GM23338 (cell line): ENCODE data around the gene TXNL4A. TPM values are rescaled to one million over a fixed set of nuclear protein-coding genes. Genes with fewer than 3 reads are reported as not detected.

Experiments
- ATAC-seq: fragments of 200-7000 bp; cut with Tn5 transposase; 3 replicates; pipeline ENCODE4 v1.9.1; 2020
- DNase-seq: peaks from one replicate; pipeline ENCODE4 v3.0.0-alpha.2; 2015; ENCODE audit warnings: low spot score
- H2AFZ ChIP-seq: fragments of 200-600 bp; sonication (generic); 2 replicates; pipeline ENCODE4 v1.8.0; 2016; ENCODE audit warnings: antibody characterized with exemption, mild to moderate bottlenecking, moderate library complexity
- H3F3A ChIP-seq: fragments of 200-600 bp; sonication (generic); replicated peaks from 2 replicates; pipeline ENCODE4 v1.8.0; 2017; ENCODE audit warnings: antibody characterized with exemption, mixed run types, low read depth
- H3K27ac ChIP-seq: fragments of 200-600 bp; sonication (generic); 2 replicates; pipeline ENCODE4 v1.6.1; 2016; ENCODE audit warnings: low read depth
- H3K27me3 ChIP-seq: fragments of 200-600 bp; sonication (generic); 2 replicates; pipeline ENCODE4 v1.8.0; 2016; ENCODE audit warnings: mild to moderate bottlenecking, mixed run types, moderate library complexity; ENCODE audit not compliant: insufficient read depth
- H3K36me3 ChIP-seq: fragments of 200-600 bp; sonication (generic); 2 replicates; pipeline ENCODE4 v1.8.0; 2016; ENCODE audit warnings: mild to moderate bottlenecking; ENCODE audit not compliant: insufficient read depth
- H3K4me1 ChIP-seq: fragments of 200-600 bp; sonication (generic); 2 replicates; pipeline ENCODE4 v1.8.0; 2016; ENCODE audit warnings: mild to moderate bottlenecking, moderate library complexity; ENCODE audit not compliant: insufficient read depth
- H3K4me2 ChIP-seq: fragments of 200-600 bp; sonication (generic); 2 replicates; pipeline ENCODE4 v1.7.1; 2017; ENCODE audit warnings: mixed run types
- H3K4me3 ChIP-seq: fragments of 200-600 bp; sonication (generic); 2 replicates; pipeline ENCODE4 v1.6.1; 2016; ENCODE audit warnings: mixed run types
- H3K79me2 ChIP-seq: fragments of 200-600 bp; sonication (generic); replicated peaks from 2 replicates; pipeline ENCODE4 v1.8.0; 2017; ENCODE audit warnings: mild to moderate bottlenecking; ENCODE audit not compliant: insufficient read depth
- H3K9me2 ChIP-seq: fragments of 200-600 bp; sonication (generic); 2 replicates; pipeline ENCODE4 v1.8.0; 2017; ENCODE audit not compliant: insufficient read depth
- H4K20me1 ChIP-seq: fragments of 200-600 bp; sonication (generic); replicated peaks from 2 replicates; pipeline ENCODE4 v1.8.0; 2017; ENCODE audit warnings: mild to moderate bottlenecking; ENCODE audit not compliant: insufficient read depth
- H3K27ac Mint-ChIP-seq: 2 replicates; pipeline ENCODE4 v1.8.0; 2020; ENCODE audit warnings: inconsistent platforms, mild to moderate bottlenecking, moderate library complexity, mixed read lengths
- H3K27me3 Mint-ChIP-seq: 3 replicates; pipeline ENCODE4 v1.8.0; 2022; ENCODE audit warnings: low read depth, mild to moderate bottlenecking, moderate library complexity, mixed read lengths, inconsistent platforms; ENCODE audit not compliant: insufficient read depth, poor library complexity
- H3K36me3 Mint-ChIP-seq: 3 replicates; pipeline ENCODE4 v1.8.0; 2021; ENCODE audit warnings: low read depth, mild to moderate bottlenecking, inconsistent platforms, moderate library complexity, mixed read lengths
- H3K4me1 Mint-ChIP-seq: 3 replicates; pipeline ENCODE4 v1.8.0; 2020; ENCODE audit warnings: mild to moderate bottlenecking, inconsistent platforms, mixed read lengths
- H3K4me3 Mint-ChIP-seq: 3 replicates; pipeline ENCODE4 v1.8.0; 2021; ENCODE audit warnings: moderate library complexity, mild to moderate bottlenecking, inconsistent platforms, mixed read lengths
- H3K9me3 Mint-ChIP-seq: 3 replicates; pipeline ENCODE4 v1.8.0; 2020; ENCODE audit warnings: moderate library complexity, mild to moderate bottlenecking, inconsistent platforms, mixed read lengths
- POLR2AphosphoS5 ChIP-seq: IDR thresholded peaks from 2 replicates; pipeline ENCODE4 v1.6.1; 2016; ENCODE audit warnings: antibody characterized with exemption, low read depth
- STAT1 ChIP-seq: IDR thresholded peaks from one replicate; pipeline ENCODE4 v1.6.1; 2016; ENCODE audit warnings: antibody characterized with exemption; ENCODE audit not compliant: unreplicated experiment
- ZNF331 ChIP-seq: fragments of 250-450 bp; sonication (Bioruptor Pico); IDR thresholded peaks from 2 replicates; pipeline ENCODE4 v1.5.0; 2020; ENCODE audit warnings: low read depth, mild to moderate bottlenecking, moderate library complexity
- polyA plus RNA-seq: library from polyadenylated mRNA; unstranded; fragments of >200 nt; fragmentation: Nextera tagmentation; extraction: Ambion mirVana; gene quantifications from 2 replicates; pipeline ENCODE4 v1.2.1, GENCODE V29; 2016
- total RNA-seq: library from RNA; depleted of rRNA; stranded (reverse); fragments of >200 nt; shearing (Covaris generic); gene quantifications from 2 replicates; pipeline ENCODE4 v1.2.3, GENCODE V29; 2014
- TF ChIP-seq, protein P1 (sequence below): IDR thresholded peaks from 2 replicates; pipeline ENCODE4 v1.6.1; 2016; ENCODE audit warnings: antibody characterized with exemption
- TF ChIP-seq, protein P2 (sequence below): IDR thresholded peaks from one replicate; pipeline ENCODE4 v1.6.1; 2018; ENCODE audit warnings: antibody characterized with exemption; ENCODE audit not compliant: unreplicated experiment
- TF ChIP-seq, protein P3 (sequence below), 2 experiments: fragments of 200-600 bp in 1 of 2; sonication (generic) in 1 of 2; conservative IDR thresholded peaks; 2 replicates each; pipeline versions ENCODE4 v1.5.1 to v1.6.1; 2016 to 2017; ENCODE audit warnings: antibody characterized with exemption in 2 of 2, low read depth in 2 of 2, mild to moderate bottlenecking in 2 of 2, moderate library complexity in 1 of 2

The TXNL4A gene
- total and polyA plus RNA-seq, 2 experiments from 2014 or later = 51.0 to 271 TPM

DNA sequence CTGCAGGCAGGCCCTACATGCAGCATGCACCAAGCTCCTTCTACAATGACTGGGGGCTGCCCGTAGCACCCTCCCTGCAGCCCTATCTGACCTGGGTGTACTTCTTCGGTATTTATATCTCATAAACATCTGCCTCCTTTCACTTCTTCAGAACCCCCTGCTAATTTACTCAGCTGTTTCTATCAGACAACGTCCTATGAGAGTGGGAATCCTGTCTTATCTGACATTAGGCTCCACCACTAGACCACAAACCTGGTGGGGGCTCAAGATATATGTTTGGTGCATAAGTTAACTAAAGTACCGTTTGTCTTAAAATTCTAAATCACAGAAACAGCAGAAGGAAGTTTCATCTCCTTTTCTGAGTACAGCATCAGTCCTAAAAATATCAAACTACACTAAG, 13.3 kb downstream of the TXNL4A start (continued):
- TF ChIP-seq, protein P1, sequence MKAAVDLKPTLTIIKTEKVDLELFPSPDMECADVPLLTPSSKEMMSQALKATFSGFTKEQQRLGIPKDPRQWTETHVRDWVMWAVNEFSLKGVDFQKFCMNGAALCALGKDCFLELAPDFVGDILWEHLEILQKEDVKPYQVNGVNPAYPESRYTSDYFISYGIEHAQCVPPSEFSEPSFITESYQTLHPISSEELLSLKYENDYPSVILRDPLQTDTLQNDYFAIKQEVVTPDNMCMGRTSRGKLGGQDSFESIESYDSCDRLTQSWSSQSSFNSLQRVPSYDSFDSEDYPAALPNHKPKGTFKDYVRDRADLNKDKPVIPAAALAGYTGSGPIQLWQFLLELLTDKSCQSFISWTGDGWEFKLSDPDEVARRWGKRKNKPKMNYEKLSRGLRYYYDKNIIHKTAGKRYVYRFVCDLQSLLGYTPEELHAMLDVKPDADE = no peak
- TF ChIP-seq, protein P2, sequence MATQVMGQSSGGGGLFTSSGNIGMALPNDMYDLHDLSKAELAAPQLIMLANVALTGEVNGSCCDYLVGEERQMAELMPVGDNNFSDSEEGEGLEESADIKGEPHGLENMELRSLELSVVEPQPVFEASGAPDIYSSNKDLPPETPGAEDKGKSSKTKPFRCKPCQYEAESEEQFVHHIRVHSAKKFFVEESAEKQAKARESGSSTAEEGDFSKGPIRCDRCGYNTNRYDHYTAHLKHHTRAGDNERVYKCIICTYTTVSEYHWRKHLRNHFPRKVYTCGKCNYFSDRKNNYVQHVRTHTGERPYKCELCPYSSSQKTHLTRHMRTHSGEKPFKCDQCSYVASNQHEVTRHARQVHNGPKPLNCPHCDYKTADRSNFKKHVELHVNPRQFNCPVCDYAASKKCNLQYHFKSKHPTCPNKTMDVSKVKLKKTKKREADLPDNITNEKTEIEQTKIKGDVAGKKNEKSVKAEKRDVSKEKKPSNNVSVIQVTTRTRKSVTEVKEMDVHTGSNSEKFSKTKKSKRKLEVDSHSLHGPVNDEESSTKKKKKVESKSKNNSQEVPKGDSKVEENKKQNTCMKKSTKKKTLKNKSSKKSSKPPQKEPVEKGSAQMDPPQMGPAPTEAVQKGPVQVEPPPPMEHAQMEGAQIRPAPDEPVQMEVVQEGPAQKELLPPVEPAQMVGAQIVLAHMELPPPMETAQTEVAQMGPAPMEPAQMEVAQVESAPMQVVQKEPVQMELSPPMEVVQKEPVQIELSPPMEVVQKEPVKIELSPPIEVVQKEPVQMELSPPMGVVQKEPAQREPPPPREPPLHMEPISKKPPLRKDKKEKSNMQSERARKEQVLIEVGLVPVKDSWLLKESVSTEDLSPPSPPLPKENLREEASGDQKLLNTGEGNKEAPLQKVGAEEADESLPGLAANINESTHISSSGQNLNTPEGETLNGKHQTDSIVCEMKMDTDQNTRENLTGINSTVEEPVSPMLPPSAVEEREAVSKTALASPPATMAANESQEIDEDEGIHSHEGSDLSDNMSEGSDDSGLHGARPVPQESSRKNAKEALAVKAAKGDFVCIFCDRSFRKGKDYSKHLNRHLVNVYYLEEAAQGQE = no peak
- TF ChIP-seq, protein P3, sequence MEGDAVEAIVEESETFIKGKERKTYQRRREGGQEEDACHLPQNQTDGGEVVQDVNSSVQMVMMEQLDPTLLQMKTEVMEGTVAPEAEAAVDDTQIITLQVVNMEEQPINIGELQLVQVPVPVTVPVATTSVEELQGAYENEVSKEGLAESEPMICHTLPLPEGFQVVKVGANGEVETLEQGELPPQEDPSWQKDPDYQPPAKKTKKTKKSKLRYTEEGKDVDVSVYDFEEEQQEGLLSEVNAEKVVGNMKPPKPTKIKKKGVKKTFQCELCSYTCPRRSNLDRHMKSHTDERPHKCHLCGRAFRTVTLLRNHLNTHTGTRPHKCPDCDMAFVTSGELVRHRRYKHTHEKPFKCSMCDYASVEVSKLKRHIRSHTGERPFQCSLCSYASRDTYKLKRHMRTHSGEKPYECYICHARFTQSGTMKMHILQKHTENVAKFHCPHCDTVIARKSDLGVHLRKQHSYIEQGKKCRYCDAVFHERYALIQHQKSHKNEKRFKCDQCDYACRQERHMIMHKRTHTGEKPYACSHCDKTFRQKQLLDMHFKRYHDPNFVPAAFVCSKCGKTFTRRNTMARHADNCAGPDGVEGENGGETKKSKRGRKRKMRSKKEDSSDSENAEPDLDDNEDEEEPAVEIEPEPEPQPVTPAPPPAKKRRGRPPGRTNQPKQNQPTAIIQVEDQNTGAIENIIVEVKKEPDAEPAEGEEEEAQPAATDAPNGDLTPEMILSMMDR (conservative IDR thresholded peaks at IDR 0.05; ENCODE audit: low read depth in 2 of 2) = no peak
- TF ChIP-seq STAT1 (no peak), ZNF331 (CRISPR knock-in tag) (no peak), POLR2AphosphoS5 (no peak)

DNA sequence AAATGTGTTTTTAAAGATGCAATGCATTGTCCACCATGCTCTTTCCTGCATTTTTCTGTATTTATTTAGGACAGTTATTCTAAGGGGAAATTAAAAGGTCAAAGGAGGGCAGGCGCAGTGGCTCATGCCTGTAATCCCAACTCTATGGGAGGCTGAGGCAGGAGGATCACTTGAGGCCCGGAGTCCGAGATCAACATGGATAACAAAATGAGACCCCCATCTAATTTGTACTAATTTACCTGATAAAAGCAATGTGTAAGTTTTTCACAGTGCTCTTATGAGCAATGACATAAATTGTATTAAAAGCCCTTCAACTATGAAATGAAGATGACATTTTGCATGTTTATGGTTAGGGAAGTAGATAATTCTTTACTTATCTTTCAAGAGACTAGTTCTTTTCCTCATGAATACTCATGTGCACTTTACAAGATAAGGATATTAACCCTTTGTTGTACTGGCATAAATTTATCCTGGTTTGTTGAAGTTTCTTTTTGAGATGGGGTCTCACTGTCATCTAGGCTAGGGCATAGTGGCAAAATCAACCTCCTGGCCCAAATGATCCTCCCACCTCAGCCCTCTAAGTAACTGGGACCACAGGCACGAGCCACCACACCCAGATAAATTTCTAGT, 14.2 kb downstream of the TXNL4A start:
- H3K4me2 ChIP-seq = no peak overlapping the region
- ATAC-seq = no peak
- no peak overlapping the region for H2AFZ ChIP-seq
- no peaks in the 10 kb centered on the region for H3F3A ChIP-seq
- peaks cover 14% of the 10 kb centered on the region; the same call in 1 of the 2 replicates for H3K36me3 ChIP-seq
- no peak overlapping the region for H3K27ac ChIP-seq
- H4K20me1 ChIP-seq = peaks cover 24% of the 10 kb centered on the region
- TF ChIP-seq, protein P1 = no peak
- no peak for TF ChIP-seq ZNF331 (CRISPR knock-in tag)
- H3K4me1 Mint-ChIP-seq = no peaks in the 10 kb centered on the region
- no peaks in the 10 kb centered on the region for H3K27me3 ChIP-seq
- DNase-seq = no peak
- no peak overlapping the region for H3K27ac Mint-ChIP-seq
- peaks cover 57% of the 10 kb centered on the region for H3K36me3 Mint-ChIP-seq
- no peaks in the 10 kb centered on the region for H3K4me1 ChIP-seq
- H3K27me3 Mint-ChIP-seq = peaks cover 2% of the 10 kb centered on the region
- no peaks in the 10 kb centered on the region for H3K9me2 ChIP-seq
- no peaks in the 10 kb centered on the region for H3K9me3 Mint-ChIP-seq
- H3K4me3 Mint-ChIP-seq = no peak overlapping the region
- no peak overlapping the region for H3K4me3 ChIP-seq
- H3K79me2 ChIP-seq = peaks cover 60% of the 10 kb centered on the region
